WTC11 (cell line): Measurements from ENCODE around the gene GNPDA2. TPM values are rescaled to one million over a fixed set of nuclear protein-coding genes. Genes with fewer than 3 reads are reported as not detected.

Experiments
- ATAC-seq: fragments of 200-7000 bp; cut with Tn5 transposase; 2 replicates; pipeline ENCODE4 v1.10.0; 2021; ENCODE audit warnings: mild to moderate bottlenecking, moderate library complexity
- CTCF ChIA-PET: fragments of 300-600 bp; sonication (Branson Sonifier 250); formaldehyde crosslinking; loops from one replicate; lab custom pipeline; 2021; ENCODE audit warnings: antibody characterized with exemption; lab: Charles Lee
- POLR2A ChIA-PET: fragments of 350-600 bp; sonication (Branson Sonifier 250); formaldehyde crosslinking; loops from one replicate; lab custom pipeline; 2021; ENCODE audit warnings: antibody characterized with exemption; lab: Charles Lee
- DNase-seq: peaks from one replicate; pipeline ENCODE4 v3.0.0; 2021; ENCODE audit warnings: low spot score
- H3K27ac Mint-ChIP-seq: 2 replicates; pipeline ENCODE4 v1.8.0; 2021; ENCODE audit warnings: mixed read lengths
- H3K27me3 Mint-ChIP-seq: 2 replicates; pipeline ENCODE4 v1.8.0; 2021; ENCODE audit warnings: low read depth, mild to moderate bottlenecking, moderate library complexity, mixed read lengths
- H3K36me3 Mint-ChIP-seq: 2 replicates; pipeline ENCODE4 v1.8.0; 2021; ENCODE audit warnings: mixed read lengths
- H3K4me1 Mint-ChIP-seq: 2 replicates; pipeline ENCODE4 v1.8.0; 2022; ENCODE audit warnings: mixed read lengths
- H3K4me3 Mint-ChIP-seq: 2 replicates; pipeline ENCODE4 v1.8.0; 2021; ENCODE audit warnings: mild to moderate bottlenecking, moderate library complexity, mixed read lengths
- H3K9me3 Mint-ChIP-seq: 2 replicates; pipeline ENCODE4 v1.8.0; 2021; ENCODE audit warnings: mixed read lengths
- ATF3 ChIP-seq: sonication (generic); formaldehyde crosslinking; conservative IDR thresholded peaks from 2 replicates; pipeline ENCODE4 v1.8.1; 2022; ENCODE audit warnings: mild to moderate bottlenecking, missing genetic modification reagents
- ATF6 ChIP-seq: sonication (generic); formaldehyde crosslinking; IDR thresholded peaks from 2 replicates; pipeline ENCODE4 v1.8.1; 2023; ENCODE audit warnings: mild to moderate bottlenecking, missing genetic modification reagents
- EMX1 ChIP-seq: fragments of 250-450 bp; sonication (Bioruptor Pico); IDR thresholded peaks from 2 replicates; pipeline ENCODE4 v1.8.0; 2021; ENCODE audit warnings: mild to moderate bottlenecking
- ESRRA ChIP-seq: sonication (generic); formaldehyde crosslinking; IDR thresholded peaks from 2 replicates; pipeline ENCODE4 v1.8.1; 2022; ENCODE audit warnings: mild to moderate bottlenecking, missing genetic modification reagents, borderline replicate concordance
- ETV6 ChIP-seq: sonication (generic); formaldehyde crosslinking; IDR thresholded peaks from 2 replicates; pipeline ENCODE4 v1.8.1; 2022; ENCODE audit warnings: mild to moderate bottlenecking, missing genetic modification reagents
- FOXP1 ChIP-seq: sonication (generic); formaldehyde crosslinking; IDR thresholded peaks from 2 replicates; pipeline ENCODE4 v1.8.0; 2022; ENCODE audit warnings: missing genetic modification reagents, mild to moderate bottlenecking, moderate library complexity, borderline replicate concordance
- FOXP4 ChIP-seq: sonication (generic); formaldehyde crosslinking; IDR thresholded peaks from 2 replicates; pipeline ENCODE4 v1.8.0; 2022; ENCODE audit warnings: mild to moderate bottlenecking, missing genetic modification reagents
- JUN ChIP-seq: sonication (generic); formaldehyde crosslinking; IDR thresholded peaks from 2 replicates; pipeline ENCODE4 v1.8.0; 2023; ENCODE audit warnings: mild to moderate bottlenecking, missing genetic modification reagents
- NFYB ChIP-seq: sonication (generic); formaldehyde crosslinking; conservative IDR thresholded peaks from 2 replicates; pipeline ENCODE4 v1.8.0; 2022; ENCODE audit warnings: low read depth, missing genetic modification reagents
- NR1H2 ChIP-seq: sonication (generic); formaldehyde crosslinking; IDR thresholded peaks from 2 replicates; pipeline ENCODE4 v1.9.0; 2021; ENCODE audit warnings: mild to moderate bottlenecking, moderate library complexity, missing genetic modification reagents
- RELA ChIP-seq: sonication (generic); formaldehyde crosslinking; IDR thresholded peaks from 2 replicates; pipeline ENCODE4 v1.8.1; 2022; ENCODE audit warnings: missing genetic modification reagents, mild to moderate bottlenecking, borderline replicate concordance
- SMAD3 ChIP-seq: sonication (generic); formaldehyde crosslinking; IDR thresholded peaks from 2 replicates; pipeline ENCODE4 v1.8.0; 2022; ENCODE audit warnings: missing genetic modification reagents, mild to moderate bottlenecking, borderline replicate concordance
- SP1 ChIP-seq: sonication (generic); formaldehyde crosslinking; conservative IDR thresholded peaks from 2 replicates; pipeline ENCODE4 v1.8.1; 2022; ENCODE audit warnings: missing genetic modification reagents
- TCF7 ChIP-seq: sonication (generic); formaldehyde crosslinking; IDR thresholded peaks from 2 replicates; pipeline ENCODE4 v1.8.0; 2022; ENCODE audit warnings: mild to moderate bottlenecking, low read depth, missing genetic modification reagents, moderate library complexity
- TEAD1 ChIP-seq: sonication (generic); formaldehyde crosslinking; IDR thresholded peaks from 2 replicates; pipeline ENCODE4 v1.8.0; 2022; ENCODE audit warnings: mild to moderate bottlenecking, missing genetic modification reagents
- USF1 ChIP-seq: sonication (generic); formaldehyde crosslinking; IDR thresholded peaks from 2 replicates; pipeline ENCODE4 v1.8.0; 2022; ENCODE audit warnings: mild to moderate bottlenecking, missing genetic modification reagents
- ZBTB43 ChIP-seq: sonication (generic); formaldehyde crosslinking; IDR thresholded peaks from 2 replicates; pipeline ENCODE4 v1.8.1; 2023; ENCODE audit warnings: mild to moderate bottlenecking, missing genetic modification reagents
- ZNF232 ChIP-seq: sonication (generic); formaldehyde crosslinking; IDR thresholded peaks from 2 replicates; pipeline ENCODE4 v1.8.0; 2022; ENCODE audit warnings: mild to moderate bottlenecking, missing genetic modification reagents
- ZNF263 ChIP-seq: sonication (generic); formaldehyde crosslinking; IDR thresholded peaks from 2 replicates; pipeline ENCODE4 v1.8.1; 2022; ENCODE audit warnings: low read depth, mild to moderate bottlenecking, moderate library complexity, missing genetic modification reagents
- ZNF317 ChIP-seq: sonication (generic); formaldehyde crosslinking; IDR thresholded peaks from 2 replicates; pipeline ENCODE4 v1.8.1; 2023; ENCODE audit warnings: low read depth, mild to moderate bottlenecking, moderate library complexity, missing genetic modification reagents, borderline replicate concordance
- ZNF425 ChIP-seq: fragments of 250-450 bp; sonication (Bioruptor Pico); conservative IDR thresholded peaks from 2 replicates; pipeline ENCODE4 v1.9.0; 2021; ENCODE audit warnings: mild to moderate bottlenecking
- total RNA-seq: library from RNA; stranded (reverse); gene quantifications from 3 replicates; pipeline ENCODE4 v1.2.3, GENCODE V29; 2021

GNPDA2 gene
- total RNA-seq, 1 experiment from 2014 or later: 4.9 TPM

- CTCF ChIA-PET: interaction anchor here (1.3 kb wide), 1 partner anchor 254 kb away, joined by 3 read pairs; no protein-coding TSS in a partner anchor
- no peak for ATAC-seq
- no peak for DNase-seq
- Mint-ChIP-seq H3K27ac (peak overlapping the region; percentile 91), H3K4me3 (peak overlapping the region; percentile 87), H3K36me3 (peaks cover 14% of the 10 kb centered on the region), H3K9me3 (no peaks in the 10 kb centered on the region), H3K4me1 (peaks cover 13% of the 10 kb centered on the region), H3K27me3 (peaks cover 3% of the 10 kb centered on the region; the same call in 1 of the 2 replicates)
- POLR2A ChIA-PET: interaction anchor here (0.6 to 0.8 kb wide), 2 partner anchors 16 to 28 kb away, joined by 3 read pairs; no protein-coding TSS in a partner anchor
- TF ChIP-seq SP1: 0 out of 2 replicates have a peak, but pooled peaks have one; percentile 7
- no peak for TF ChIP-seq SMAD3 (CRISPR knock-in tag)
Observed at GRCh38 chr4:44679060-44679459, 47.3 kb downstream of the GNPDA2 start.

- Mint-ChIP-seq H3K36me3 (peaks cover 12% of the 10 kb centered on the region; the same call in 1 of the 2 replicates), H3K9me3 (no peaks in the 10 kb centered on the region), H3K4me3 (peak within 1 kb of the TSS; percentile 87), H3K27ac (peak within 1 kb of the TSS; percentile 91), H3K4me1 (peaks cover 13% of the 10 kb centered on the region), H3K27me3 (peaks cover 3% of the 10 kb centered on the region; the same call in 1 of the 2 replicates)
- ATAC-seq (peak; percentile 93), DNase-seq (peak; percentile 78)
- POLR2A ChIA-PET: interaction anchor here (0.6 to 1.3 kb wide), 6 partner anchors 10 to 230 kb away, joined by 3 read pairs; partner anchors contain the start of gene KCTD8
- CTCF ChIA-PET: interaction anchor here (0.9 to 1.6 kb wide), 3 partner anchors 196 to 253 kb away, joined by 3 to 12 read pairs (median 3); partner anchors contain the start of gene KCTD8
- TF ChIP-seq ETV6 (no peak), ZNF263 (CRISPR knock-in tag) (no peak), NR1H2 (CRISPR knock-in tag) (no peak), ATF3 (CRISPR knock-in tag) (no peak), TEAD1 (CRISPR knock-in tag) (0 out of 2 replicates have a peak, but pooled peaks have one; percentile 45), RELA (CRISPR knock-in tag) (no peak), NFYB (no peak), FOXP1 (CRISPR knock-in tag) (peak; percentile 74; the same call in 1 of the 2 replicates), FOXP4 (no peak), ZNF425 (no peak), ESRRA (peak; percentile 13; the same call in 1 of the 2 replicates), EMX1 (no peak), TCF7 (CRISPR knock-in tag) (no peak), ATF6 (CRISPR knock-in tag) (no peak), USF1 (CRISPR knock-in tag) (peak; percentile 96), ZNF232 (CRISPR knock-in tag) (no peak), ZNF317 (no peak), ZBTB43 (0 out of 2 replicates have a peak, but pooled peaks have one; percentile 66), JUN (CRISPR knock-in tag) (no peak)
Observed at GRCh38 chr4:44678094-44679041, 48.0 kb downstream of the GNPDA2 start, which contains the start of gene GUF1. Gene GUF1, plus strand, starts transcription at chr4:44678420. Its CDS starts 203 bp downstream, at chr4:44678623.
